Kidney capillary endothelial cell (primary cell): ENCODE results near the gene BNC2.
A peak's percentile ranks its signal among the peaks of the same experiment; 100 is the strongest.

Experiments
- DNase-seq: peaks from one replicate; pipeline ENCODE4 v3.0.0-alpha.2; 2018; ENCODE audit warnings: low spot score

The BNC2 gene

DNA sequence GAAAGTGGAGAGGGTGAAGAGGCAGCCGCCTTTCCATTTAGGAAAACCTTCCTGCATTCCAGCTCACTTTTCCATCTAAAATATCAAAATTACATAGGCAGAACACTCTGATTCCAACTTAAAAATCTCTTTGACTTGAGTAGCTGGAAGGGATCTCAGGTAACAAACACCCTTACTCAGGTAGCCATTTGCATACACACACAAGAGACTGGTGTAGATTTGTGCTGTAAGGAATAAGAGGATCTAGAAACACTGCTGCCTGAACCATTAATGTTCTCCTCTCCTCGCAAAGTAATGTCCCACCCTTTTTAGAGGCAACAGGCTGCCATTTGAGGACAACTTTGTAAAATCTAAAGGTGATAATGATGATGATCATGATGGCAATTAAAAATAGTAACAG lies 53.5 kb downstream of the BNC2 start:
- DNase-seq = no peak

DNA sequence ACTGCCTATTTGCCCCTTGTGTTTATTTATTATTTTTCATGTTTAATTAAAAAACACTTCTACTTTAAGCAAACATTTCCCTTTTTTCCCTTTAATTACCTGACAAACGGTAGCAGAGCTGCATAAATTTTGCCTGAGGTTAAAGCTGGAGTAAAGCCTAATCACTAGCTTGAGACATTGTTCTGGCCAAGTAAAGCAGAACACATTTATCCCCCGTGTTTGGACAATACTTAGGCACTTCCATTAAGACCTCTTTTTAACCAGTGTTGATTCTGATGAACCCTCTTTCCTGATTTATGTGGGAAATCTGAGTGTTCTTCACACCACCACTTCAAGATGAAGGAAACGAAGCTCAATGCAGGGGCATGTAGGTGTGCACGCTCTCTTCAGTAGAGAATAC lies 54.5 kb downstream of the BNC2 start:
- no peak for DNase-seq

DNA sequence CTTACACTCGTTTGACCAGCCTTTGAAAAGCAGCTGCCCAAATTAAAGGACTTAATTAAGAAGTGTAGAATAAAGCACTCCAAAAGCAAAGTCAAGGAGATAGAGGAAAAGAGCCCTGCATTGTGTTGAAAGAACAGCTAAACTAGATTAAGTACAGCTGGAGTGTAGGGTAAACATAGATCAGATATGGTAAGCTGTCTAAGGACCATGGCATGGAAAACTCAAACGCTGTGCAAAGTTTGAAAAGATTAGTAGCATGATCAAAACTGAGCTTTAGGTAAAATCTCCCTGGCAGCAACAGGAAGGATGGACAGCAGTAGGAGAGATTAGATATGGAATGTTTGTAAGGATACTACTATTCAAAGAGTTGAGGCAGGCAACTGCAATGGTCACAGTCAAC lies 55.4 kb downstream of the BNC2 start:
- no peak for DNase-seq

DNA sequence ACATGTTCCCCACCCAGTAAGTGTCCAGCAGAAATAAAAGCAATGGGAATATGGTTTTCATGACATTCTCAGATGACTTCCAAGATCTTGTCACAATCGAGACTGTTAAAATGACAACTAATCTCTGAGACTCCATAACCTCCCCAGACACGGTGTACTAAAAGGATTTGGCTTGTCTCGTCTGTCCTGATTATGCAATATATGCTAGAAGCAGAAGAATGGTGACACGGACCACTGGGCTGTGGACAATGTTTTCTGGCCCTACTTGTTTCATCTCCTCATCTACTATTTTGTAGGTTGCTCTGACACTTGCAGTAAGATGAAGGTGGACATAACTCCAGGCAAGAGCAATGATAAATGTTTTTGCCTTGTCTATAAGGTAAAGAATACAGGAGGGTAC lies 56.6 kb downstream of the BNC2 start:
- no peak for DNase-seq

DNA sequence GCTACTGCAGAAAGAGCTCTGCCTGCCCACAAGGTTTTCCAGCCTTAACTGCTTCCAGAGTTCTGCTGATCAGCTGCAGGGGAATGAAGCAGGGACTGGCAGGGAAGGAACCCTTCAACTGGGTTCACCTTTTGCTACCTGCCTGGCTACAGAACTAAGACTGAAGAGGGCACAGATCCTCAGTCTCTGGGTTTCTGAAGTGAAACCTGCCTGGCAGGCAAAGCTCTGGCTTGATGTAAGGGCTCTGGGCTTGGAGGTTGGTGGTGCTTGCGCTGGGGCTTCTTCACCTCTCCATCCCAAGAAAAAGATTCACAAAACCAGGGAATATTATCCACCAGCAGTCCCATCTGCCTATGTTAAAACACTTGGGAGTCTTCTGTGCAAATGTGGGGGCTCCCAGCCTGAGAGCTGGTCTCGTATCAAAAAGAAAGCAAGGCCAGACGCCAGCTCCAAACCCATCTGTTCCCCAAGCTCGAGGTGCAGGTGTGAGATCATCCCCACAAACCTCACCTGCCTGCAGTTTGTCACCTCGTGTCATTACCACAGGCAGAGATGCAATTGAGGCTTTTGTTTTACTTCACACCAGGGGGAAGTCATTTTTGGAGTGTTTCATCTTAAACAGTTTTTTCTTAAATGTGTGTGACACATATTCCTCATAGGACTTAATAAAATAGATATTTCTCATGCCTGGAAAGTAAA lies 58.3 kb downstream of the BNC2 start:
- DNase-seq = no peak

DNA sequence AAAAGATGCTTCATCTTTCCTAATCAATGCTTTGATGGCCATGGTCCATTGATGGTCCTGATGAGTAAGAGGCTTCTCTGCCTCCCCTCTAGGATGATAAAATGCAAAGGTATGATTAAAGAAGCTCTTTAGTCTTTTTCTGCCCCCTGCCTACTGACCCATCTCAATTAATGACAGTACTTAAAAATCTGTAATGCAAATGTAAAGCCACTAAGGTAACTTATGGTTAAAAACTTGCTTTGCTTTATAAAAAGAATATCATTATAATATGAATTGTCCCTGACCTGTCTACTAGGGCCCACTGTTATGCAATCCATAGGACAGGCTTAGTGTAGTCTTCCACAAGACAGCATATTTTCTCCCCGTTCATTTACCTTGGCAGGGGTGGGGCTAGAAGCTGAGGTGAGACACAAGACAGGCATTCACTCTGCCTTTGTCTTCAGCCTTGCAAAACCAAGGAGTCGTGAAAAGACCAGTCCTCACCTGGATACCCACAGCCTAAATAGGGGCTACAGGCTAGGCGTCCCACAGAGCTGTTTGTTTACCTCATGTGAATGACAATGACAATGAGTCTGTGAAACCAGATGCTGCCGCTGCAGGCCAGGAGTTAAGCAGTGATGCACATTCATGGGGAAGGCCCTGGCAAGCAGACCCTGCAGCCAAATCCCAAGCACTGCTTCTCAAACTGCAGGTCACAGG lies 60.4 kb downstream of the BNC2 start:
- DNase-seq = no peak

DNA sequence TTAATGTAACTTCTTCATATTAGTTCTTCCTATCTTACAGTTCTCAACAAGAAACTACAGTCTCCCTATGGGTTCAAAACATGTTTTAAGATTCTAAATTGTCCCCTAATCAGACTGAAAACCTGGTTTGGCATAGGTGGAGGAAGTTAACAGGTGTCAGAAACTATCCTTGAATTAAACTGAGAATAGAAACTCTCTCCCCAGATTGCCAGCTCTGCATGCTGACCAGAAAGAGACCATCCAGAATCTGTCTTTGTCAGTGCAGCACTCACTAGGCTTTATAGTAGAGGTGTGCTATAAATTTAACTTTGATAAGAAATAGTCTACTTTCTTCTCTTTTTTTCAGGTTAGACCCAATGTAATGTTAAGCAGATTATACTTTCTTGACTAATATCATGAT lies 63.8 kb downstream of the BNC2 start:
- DNase-seq = no peak

DNA sequence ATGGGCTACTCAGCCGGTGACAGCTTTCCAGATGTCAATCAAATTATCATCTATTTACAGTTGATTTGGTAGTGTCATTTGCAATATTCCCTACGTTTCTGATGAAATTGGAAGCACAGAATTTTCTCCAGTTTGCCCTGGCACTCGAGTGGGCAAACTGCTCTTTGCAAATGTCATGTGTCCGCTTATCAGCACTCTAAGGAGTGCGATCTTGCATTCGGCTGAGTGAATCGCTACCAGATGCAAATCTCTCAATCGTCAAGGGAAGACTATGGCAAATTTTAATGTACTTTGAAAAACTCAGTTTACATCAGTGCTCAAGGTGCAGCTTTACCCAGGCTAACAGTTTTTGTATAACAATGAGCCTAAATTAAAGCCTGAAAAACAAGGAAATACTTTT lies 66.8 kb downstream of the BNC2 start:
- DNase-seq = no peak

DNA sequence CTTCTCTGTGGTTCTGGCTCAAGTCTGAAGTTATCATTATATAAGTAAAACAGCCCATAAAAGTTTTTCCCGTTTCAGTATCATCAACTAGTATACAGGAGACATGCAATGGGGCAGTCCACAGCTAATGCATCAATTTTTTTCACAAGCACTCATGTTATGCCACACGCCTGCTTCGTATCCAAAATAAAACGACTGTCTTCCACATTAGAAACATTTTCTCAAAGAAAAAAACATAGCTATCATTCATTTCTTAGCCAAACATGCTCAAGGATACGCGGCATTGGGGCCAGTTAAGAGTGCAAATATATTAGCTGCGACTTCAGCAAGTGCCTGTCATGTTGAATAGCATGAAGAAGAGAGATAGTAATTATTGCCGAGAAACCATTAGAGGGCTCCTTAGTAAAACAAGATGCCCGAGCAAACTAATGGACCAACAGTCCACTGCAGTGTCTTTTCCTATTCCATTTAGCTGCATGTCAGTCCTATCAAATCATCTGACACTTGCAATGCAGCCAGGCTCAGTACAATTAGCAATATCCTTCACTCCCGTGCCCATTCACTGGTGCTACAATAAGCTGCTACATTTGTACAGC lies 68.5 kb downstream of the BNC2 start:
- no peak for DNase-seq

DNA sequence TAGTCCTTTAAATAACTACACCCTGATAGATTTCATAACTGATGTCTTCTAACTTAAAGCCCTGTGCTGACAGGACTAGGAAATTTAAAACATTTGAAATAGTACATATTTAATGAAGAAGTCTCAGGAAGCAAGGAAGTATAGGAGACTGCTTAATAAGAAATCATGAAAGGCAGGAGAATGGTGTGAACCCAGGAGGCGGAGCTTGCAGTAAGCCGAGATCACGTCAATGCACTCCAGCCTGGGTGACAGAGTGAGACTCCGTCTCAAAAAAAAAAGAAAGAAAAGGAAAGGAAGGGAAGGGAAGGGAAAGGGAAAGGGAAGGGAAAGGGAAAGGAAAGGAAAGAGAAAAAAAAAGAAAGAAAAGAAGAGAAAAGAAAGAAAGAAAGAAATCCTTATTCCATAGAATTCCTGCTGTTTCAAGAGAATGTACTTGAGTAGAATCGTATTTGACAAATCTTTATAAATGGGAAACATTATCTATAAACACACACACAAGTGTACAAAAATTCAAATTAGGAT lies 74.1 kb downstream of the BNC2 start:
- DNase-seq = no peak

DNA sequence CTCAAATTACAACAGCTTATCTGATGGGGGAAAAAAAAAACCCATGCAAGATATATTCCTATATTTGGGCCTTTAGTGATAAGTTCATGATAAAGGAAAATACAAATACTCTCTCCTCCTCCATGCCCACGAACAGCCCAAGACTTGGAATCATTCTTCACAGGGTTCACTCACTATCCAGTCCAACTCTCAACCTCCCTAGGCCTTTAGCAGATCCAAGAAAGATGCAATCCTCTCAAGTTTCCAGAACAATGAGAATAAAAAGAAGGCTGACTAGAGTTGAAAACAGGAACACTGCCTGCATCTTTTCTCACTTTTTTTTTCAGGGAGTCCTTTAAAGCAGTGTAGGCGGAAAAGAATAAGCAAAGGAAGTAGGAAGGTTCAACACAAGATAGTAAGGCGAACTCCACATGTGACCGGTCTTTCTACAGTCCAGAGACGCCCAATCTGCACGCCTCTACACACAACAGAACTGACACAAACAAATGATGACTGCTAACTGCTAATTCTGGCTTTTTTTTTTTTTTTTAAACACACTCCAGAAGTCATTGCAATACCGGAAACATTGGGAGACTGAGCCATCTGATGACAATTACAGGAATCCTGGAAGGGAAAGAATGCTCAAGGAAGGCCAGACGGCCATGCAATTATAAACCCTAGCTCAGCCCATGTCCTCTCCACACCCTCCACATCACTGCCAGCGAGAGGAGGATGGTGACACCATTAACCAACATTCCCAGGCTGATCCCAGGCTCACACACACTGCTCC lies 75.4 kb downstream of the BNC2 start:
- DNase-seq = peak; percentile 42

DNA sequence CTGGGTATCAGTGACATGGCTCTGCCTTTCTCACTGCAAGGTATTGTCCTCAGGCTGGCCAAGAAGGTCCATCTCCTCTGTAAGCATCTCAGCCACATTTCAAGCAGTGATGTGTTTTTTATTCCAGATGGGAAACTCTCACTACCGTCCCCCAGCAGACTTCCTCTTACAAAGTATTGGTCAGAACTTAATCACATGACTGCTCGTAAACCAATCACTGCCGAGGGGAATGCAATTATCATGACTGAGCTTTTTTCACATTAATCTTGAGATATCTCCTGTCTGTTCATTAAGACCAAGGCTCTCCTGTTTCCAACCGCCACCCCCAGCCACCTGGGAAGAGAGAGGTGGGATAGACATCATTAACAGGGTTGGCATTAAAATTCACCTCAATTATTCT lies 76.4 kb downstream of the BNC2 start:
- no peak for DNase-seq

DNA sequence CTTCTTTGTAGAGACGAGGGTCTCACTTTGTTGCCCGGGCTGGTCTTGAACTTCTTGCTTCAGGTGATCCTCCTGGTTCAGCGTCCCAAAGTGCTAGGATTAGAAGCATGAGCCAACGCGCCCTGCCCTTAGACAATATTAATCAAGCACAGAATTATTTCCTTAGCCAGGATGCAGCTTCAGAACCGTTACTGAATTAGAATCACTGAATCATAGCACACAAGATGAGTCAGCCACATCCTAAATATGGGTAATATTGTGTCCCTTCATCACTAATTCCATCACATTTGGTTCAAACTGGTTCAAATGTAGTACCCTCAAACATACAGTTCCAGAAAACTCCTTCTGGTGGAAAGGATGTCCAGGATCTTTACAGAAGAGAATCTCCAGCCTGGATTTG lies 82.7 kb downstream of the BNC2 start:
- peak; percentile 40 for DNase-seq

DNA sequence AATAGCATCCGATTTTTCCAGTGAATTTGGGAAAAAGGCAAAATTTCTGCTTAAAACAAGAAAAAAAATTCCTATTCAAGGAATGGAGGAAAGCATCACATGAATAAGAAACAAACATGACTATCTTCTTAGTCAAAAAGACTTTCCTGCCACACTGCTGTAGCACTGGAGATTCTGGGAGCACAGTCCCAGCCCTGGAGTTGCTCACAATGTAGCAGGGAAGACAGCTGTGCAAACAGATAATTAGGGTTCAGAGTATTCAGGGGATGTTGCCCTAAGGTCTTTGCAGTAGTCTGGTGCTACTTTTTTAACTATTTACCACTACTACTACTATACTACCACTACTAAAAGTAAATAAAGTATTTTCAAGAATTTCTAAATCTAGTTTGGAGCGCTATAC lies 86.5 kb downstream of the BNC2 start:
- no peak for DNase-seq

DNA sequence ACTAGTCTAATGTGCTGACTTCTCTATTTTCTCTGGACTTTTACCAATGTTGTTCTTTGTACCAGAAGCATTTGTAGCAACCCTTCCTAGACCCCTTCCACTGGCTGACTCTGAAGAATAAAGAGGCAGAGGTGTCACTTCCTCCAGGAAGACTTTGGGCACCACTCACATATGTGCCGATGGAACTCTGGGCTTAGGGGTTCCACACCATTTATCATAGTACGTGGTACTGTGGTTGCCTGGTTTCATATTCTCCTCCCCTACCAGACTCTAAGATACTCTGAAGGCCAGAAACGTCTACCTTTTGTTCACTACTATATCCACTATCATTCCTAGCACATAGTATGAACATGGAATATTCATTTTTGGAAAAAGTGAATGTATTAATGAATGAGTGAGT lies 88.0 kb downstream of the BNC2 start:
- DNase-seq = no peak

DNA sequence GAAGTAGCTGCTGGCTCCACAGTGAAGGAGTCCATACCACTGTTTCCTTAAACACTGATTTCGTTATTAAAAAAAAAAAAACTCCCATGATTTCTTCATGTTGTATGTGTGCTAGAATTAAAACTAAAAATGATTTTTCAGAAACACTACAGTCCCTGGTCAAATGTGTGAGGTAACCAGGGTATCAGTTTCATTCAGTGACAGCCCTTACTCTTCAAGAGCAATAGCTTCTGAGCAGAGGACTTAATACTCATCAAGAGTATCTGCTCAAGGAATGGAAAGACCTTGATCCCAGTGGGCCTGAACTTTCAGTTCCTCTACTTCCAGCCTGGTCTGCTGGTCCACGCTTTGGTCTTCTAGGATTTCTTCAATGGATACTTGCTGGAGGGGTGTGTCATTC lies 95.1 kb downstream of the BNC2 start:
- DNase-seq = no peak

DNA sequence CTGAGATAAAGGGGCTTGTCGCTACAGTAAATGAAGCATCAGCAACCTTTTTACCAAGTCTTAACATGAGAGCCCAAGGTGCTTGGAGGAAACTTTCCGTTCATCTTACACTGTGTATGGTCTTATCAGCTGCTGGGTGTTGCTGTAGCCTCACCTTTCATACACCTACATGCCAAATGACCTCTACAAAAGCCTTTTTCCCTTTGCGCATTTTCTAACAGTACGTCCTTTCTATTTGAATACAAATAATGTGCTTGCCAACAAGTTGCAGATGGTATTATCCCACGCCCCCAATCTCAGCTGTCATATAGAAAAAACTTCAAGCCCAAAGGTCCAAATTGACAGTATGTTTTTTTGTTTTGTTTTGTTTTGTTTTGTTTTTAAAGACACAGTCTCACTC lies 96.9 kb downstream of the BNC2 start:
- no peak for DNase-seq

DNA sequence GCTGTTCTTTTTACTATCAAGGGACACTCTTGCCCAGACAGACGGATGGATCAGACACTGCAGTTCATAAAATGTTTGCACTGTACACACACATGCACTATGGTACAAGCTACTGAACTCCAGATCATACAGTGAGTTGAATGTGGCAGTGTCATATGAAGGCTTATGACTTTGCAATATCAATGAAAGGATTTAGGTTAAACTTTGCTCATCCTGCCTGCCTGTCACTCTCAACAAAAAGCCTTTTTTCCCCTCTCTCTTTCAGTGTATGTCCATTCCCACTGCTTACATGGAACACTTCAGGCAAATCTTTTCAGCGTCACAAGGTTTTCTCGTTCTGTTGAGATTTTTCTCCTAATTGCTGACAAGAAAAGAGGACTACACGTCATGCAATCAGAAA lies 97.4 kb downstream of the BNC2 start:
- no peak for DNase-seq

DNA sequence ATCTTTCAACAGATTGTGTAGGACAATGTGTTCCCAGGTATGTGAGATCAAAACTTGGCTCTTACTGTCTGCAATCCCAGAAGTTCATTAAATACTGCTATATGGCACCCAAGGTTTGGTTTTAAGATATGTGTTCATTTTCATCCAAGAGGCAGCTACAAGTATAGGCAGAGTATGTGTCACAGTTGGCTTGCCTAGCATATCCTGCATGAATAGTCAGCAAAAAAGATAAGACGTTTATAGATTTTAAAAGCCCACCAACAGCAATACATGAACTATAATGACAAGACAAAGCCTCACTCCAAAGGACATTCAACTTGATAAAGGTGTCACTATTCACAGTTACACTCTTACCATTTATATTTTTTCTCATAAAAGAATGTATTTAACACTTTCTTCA lies 99.1 kb downstream of the BNC2 start:
- DNase-seq = no peak

DNA sequence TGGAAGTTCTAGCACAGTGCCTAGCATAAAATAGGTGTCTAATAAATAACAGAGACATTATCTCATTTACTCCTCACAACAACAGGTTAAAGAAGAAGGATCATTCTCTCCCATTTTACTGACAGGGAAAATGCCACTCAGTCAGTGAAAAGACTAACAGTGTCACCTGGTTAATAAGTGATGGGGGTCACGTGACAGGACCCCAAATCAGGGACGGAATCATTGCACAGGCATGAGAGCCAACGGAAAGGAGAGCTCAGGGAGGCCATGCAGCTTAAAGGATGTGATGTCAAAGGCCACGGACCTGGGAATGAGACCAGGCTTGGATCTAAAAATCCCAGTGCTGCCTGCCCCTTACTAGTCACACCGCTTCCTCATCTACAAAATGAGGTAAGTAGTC lies 101.2 kb downstream of the BNC2 start:
- no peak for DNase-seq

DNA sequence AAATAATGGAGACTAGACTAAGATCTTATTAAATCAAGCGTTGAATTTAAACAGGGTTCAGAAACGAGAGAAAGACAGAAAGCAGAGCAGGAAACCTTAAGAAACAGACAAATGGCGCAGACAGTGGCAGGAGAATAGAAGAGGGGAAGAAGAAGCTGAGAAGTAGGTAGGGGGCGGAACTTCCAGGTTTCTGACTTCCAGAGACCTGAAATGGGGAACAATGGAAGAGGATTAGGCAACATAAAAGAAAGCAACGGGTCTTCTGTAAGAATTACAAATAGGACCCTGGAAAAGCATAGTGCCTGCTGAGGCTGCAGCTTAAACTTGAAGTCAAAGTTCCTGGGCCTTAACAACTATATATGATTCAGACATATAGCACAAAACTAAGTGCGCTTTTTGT lies 101.7 kb downstream of the BNC2 start:
- DNase-seq = no peak

DNA sequence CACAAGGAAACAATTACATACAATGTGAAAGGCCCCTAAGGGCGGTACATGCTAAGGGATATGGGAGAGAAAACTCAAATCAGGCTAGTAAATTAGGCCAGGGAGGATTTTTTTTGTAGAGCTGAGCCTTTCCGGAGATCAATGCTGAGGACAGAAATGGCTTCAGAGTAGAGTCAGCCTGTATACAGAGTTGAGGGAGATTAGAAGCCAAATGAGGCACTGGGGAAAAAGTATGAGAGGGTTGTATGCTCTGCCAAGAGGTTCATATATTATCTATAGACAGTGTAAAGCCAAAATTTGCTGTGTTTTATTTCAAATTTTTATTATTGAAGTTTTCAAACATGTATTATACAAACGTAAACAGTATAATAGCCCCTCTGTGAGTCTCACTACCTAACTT lies 103.1 kb downstream of the BNC2 start:
- no peak for DNase-seq

DNA sequence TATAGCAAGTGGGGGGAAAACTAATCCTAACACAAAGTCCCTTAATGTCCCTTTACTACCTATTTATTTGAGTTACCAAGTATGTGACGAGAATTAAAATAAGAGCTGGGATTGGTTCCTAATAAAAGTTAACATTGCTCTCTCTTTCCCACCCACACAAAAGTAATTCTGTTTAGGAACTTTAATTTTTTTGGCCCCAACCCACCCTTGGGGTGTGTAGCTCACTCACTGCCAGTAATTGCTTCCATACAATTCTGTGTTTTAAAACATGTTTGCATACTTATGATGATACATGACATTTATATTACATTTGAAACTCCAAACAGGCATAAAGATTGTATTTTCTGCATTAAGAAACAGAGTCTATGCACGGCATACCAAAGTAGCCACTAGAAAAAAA lies 106.5 kb downstream of the BNC2 start:
- DNase-seq = no peak
